Mesendoderm (in vitro differentiated cells): ENCODE measurements around the gene LRRC26.
"Not testable (repeated sequence)": the region's sequence is repeated elsewhere in the genome, so short reads cannot be mapped to it uniquely, and the experiment has no call there.

Experiments
- DNase-seq: peaks from one replicate; pipeline ENCODE4 v3.0.0; 2013
- H2AK5ac ChIP-seq: 2 replicates; pipeline ENCODE4 v1.6.1; 2013; ENCODE audit warnings: low read length, inconsistent platforms
- H2BK120ac ChIP-seq: 2 replicates; pipeline ENCODE4 v1.6.1; 2013; ENCODE audit warnings: low read depth, mild to moderate bottlenecking, low read length, moderate library complexity, mixed read lengths
- H2BK15ac ChIP-seq: replicated peaks from 2 replicates; pipeline ENCODE4 v1.6.1; 2013; ENCODE audit warnings: low read depth, mild to moderate bottlenecking, moderate library complexity
- H2BK5ac ChIP-seq: 2 replicates; pipeline ENCODE4 v1.6.1; 2013; ENCODE audit warnings: low read length, inconsistent platforms
- H3K18ac ChIP-seq: 2 replicates; pipeline ENCODE4 v1.6.1; 2013; ENCODE audit warnings: mild to moderate bottlenecking, low read length, mixed read lengths
- H3K23ac ChIP-seq: one replicate; pipeline ENCODE4 v1.6.1; 2013; ENCODE audit warnings: low read length
- H3K27ac ChIP-seq: 2 replicates; pipeline ENCODE4 v1.5.1; 2013; ENCODE audit warnings: low read depth, mild to moderate bottlenecking, inconsistent platforms, low read length, moderate library complexity
- H3K27me3 ChIP-seq: 2 replicates; pipeline ENCODE4 v1.6.1; 2013; ENCODE audit warnings: low read length, control low read depth, mild to moderate bottlenecking, inconsistent platforms; ENCODE audit not compliant: insufficient read depth, poor library complexity
- H3K36me3 ChIP-seq: 2 replicates; pipeline ENCODE4 v1.6.1; 2013; ENCODE audit warnings: low read length, inconsistent platforms; ENCODE audit not compliant: control insufficient read depth, insufficient read depth
- H3K4ac ChIP-seq: one replicate; pipeline ENCODE4 v1.6.1; 2013; ENCODE audit warnings: low read depth, mild to moderate bottlenecking, low read length, moderate library complexity
- H3K4me1 ChIP-seq: 2 replicates; pipeline ENCODE4 v1.6.1; 2013; ENCODE audit warnings: low read depth, low read length, inconsistent platforms; ENCODE audit not compliant: control insufficient read depth
- H3K4me2 ChIP-seq: 2 replicates; pipeline ENCODE4 v1.6.1; 2013; ENCODE audit warnings: low read length
- H3K4me3 ChIP-seq: 2 replicates; pipeline ENCODE4 v1.5.1; 2013; ENCODE audit warnings: mild to moderate bottlenecking, low read length
- H3K56ac ChIP-seq: one replicate; pipeline ENCODE4 v1.6.1; 2013; ENCODE audit warnings: low read length
- H3K79me1 ChIP-seq: 2 replicates; pipeline ENCODE4 v1.6.1; 2013; ENCODE audit warnings: low read length, inconsistent platforms
- H3K79me2 ChIP-seq: 2 replicates; pipeline ENCODE4 v1.6.1; 2013; ENCODE audit warnings: mild to moderate bottlenecking, low read length; ENCODE audit not compliant: control insufficient read depth, insufficient read depth
- H3K9ac ChIP-seq: 2 replicates; pipeline ENCODE4 v1.6.1; 2013; ENCODE audit warnings: low read length, inconsistent platforms
- H4K5ac ChIP-seq: one replicate; pipeline ENCODE4 v1.6.1; 2013; ENCODE audit warnings: low read length
- H4K8ac ChIP-seq: one replicate; pipeline ENCODE4 v1.6.1; 2013; ENCODE audit warnings: low read depth, mild to moderate bottlenecking, control low read depth, low read length, moderate library complexity
- WGBS: extraction: QIAGEN DNeasy Blood & Tissue Kit; methylation state at CpG from one replicate; pipeline ENCODE4 v1.1.7; 2013; ENCODE audit warnings: low lambda C conversion rate, missing lambda C conversion rate; ENCODE audit not compliant: insufficient coverage; ENCODE audit errors: extremely low coverage; 5-methylcytosine and 5-hydroxymethylcytosine counted together

LRRC26 gene

GRCh38 chr9:137138722-137139467 lies 31.0 kb downstream of the LRRC26 start, which contains the start of gene GRIN1:
GRIN1 (plus strand) TSS chr9:137139154; CDS start chr9:137139487, 333 bp downstream.
- Histone ChIP-seq H3K9ac (no peak within 1 kb of the TSS), H3K27ac (no peak within 1 kb of the TSS), H2BK120ac (no peak within 1 kb of the TSS), H3K36me3 (no peaks in the 10 kb centered on the region), H2BK15ac (no peak within 1 kb of the TSS), H3K4ac (no peak within 1 kb of the TSS), H3K79me1 (no peaks in the 10 kb centered on the region), H2AK5ac (no peak within 1 kb of the TSS), H2BK5ac (no peak within 1 kb of the TSS), H3K4me1 (no peaks in the 10 kb centered on the region), H3K56ac (no peak within 1 kb of the TSS), H3K4me3 (no peak within 1 kb of the TSS), H3K4me2 (no peak within 1 kb of the TSS), H4K5ac (no peak within 1 kb of the TSS), H3K79me2 (no peaks in the 10 kb centered on the region), H3K23ac (no peak within 1 kb of the TSS), H4K8ac (no peak within 1 kb of the TSS), H3K27me3 (peaks cover 18% of the 10 kb centered on the region), H3K18ac (no peak within 1 kb of the TSS)
- WGBS, result no CpG with 5 or more reads among the region's 104 CpGs
- peak; percentile 26 for DNase-seq

GRCh38 chr9:137138058-137138721 lies 31.7 kb downstream of the LRRC26 start:
- H4K8ac ChIP-seq, result no peak overlapping the region
- no peak overlapping the region for H2BK5ac ChIP-seq
- H2BK15ac ChIP-seq, result no peak overlapping the region
- no peak overlapping the region for H3K9ac ChIP-seq
- DNase-seq, result peak; percentile 74
- no peaks in the 10 kb centered on the region for H3K79me1 ChIP-seq
- no peaks in the 10 kb centered on the region for H3K79me2 ChIP-seq
- no peak overlapping the region for H3K18ac ChIP-seq
- no peak overlapping the region for H2AK5ac ChIP-seq
- no peak overlapping the region for H2BK120ac ChIP-seq
- no peaks in the 10 kb centered on the region for H3K36me3 ChIP-seq
- H3K27me3 ChIP-seq, result peaks cover 18% of the 10 kb centered on the region
- H3K23ac ChIP-seq, result no peak overlapping the region
- no peak overlapping the region for H3K56ac ChIP-seq
- no peak overlapping the region for H3K4me3 ChIP-seq
- no peak overlapping the region for H3K4me2 ChIP-seq
- no CpG with 5 or more reads among the region's 25 CpGs for WGBS
- no peaks in the 10 kb centered on the region for H3K4me1 ChIP-seq
- no peak overlapping the region for H4K5ac ChIP-seq
- no peak overlapping the region for H3K4ac ChIP-seq
- H3K27ac ChIP-seq, result no peak overlapping the region

GRCh38 chr9:137136881-137137607 lies 32.8 kb downstream of the LRRC26 start:
- H3K56ac ChIP-seq, result no peak overlapping the region
- H3K27me3 ChIP-seq, result peaks cover 18% of the 10 kb centered on the region
- no peak overlapping the region for H3K9ac ChIP-seq

GRCh38 chr9:137136261-137136880 lies 33.5 kb downstream of the LRRC26 start:
- Histone ChIP-seq H2BK15ac (no peak overlapping the region), H3K23ac (no peak overlapping the region), H3K79me2 (no peaks in the 10 kb centered on the region), H3K18ac (no peak overlapping the region), H3K27ac (no peak overlapping the region), H3K9ac (no peak overlapping the region), H3K4me1 (no peaks in the 10 kb centered on the region), H3K27me3 (peaks cover 18% of the 10 kb centered on the region), H2BK120ac (no peak overlapping the region), H3K56ac (no peak overlapping the region), H2BK5ac (no peak overlapping the region), H3K4ac (no peak overlapping the region), H4K5ac (no peak overlapping the region), H3K4me2 (no peak overlapping the region), H3K4me3 (no peak overlapping the region), H4K8ac (no peak overlapping the region), H2AK5ac (no peak overlapping the region), H3K36me3 (no peaks in the 10 kb centered on the region), H3K79me1 (no peaks in the 10 kb centered on the region)
- WGBS, result no CpG with 5 or more reads among the region's 27 CpGs
- no peak for DNase-seq

More at GRCh38 chr9:137136881-137137607, 32.8 kb downstream of the LRRC26 start:
- no peak overlapping the region for H3K4me3 ChIP-seq
- H3K27ac ChIP-seq, result no peak overlapping the region
- H3K4me2 ChIP-seq, result no peak overlapping the region
- no peaks in the 10 kb centered on the region for H3K36me3 ChIP-seq
- DNase-seq, result no peak
- H3K4me1 ChIP-seq, result no peaks in the 10 kb centered on the region
- H2BK120ac ChIP-seq, result no peak overlapping the region
- H3K4ac ChIP-seq, result no peak overlapping the region
- no peak overlapping the region for H3K18ac ChIP-seq
- no peaks in the 10 kb centered on the region for H3K79me1 ChIP-seq
- no peak overlapping the region for H4K8ac ChIP-seq
- H3K23ac ChIP-seq, result no peak overlapping the region
- no peak overlapping the region for H2AK5ac ChIP-seq
- H2BK15ac ChIP-seq, result no peak overlapping the region
- WGBS, result no CpG with 5 or more reads among the region's 23 CpGs
- no peak overlapping the region for H4K5ac ChIP-seq
- H2BK5ac ChIP-seq, result no peak overlapping the region
- H3K79me2 ChIP-seq, result no peaks in the 10 kb centered on the region

GRCh38 chr9:137135154-137135553 lies 34.7 kb downstream of the LRRC26 start:
- not testable (repeated sequence) for H4K5ac ChIP-seq, H3K27ac ChIP-seq, H3K4me3 ChIP-seq, H3K4me1 ChIP-seq, H3K79me1 ChIP-seq, H3K56ac ChIP-seq, H2BK5ac ChIP-seq, H3K4ac ChIP-seq, H3K9ac ChIP-seq, H3K36me3 ChIP-seq, H2BK120ac ChIP-seq, H3K4me2 ChIP-seq, H2BK15ac ChIP-seq, H3K18ac ChIP-seq, H3K23ac ChIP-seq, H4K8ac ChIP-seq, DNase-seq, H3K79me2 ChIP-seq, H2AK5ac ChIP-seq
- H3K27me3 ChIP-seq, result peaks cover 18% of the 10 kb centered on the region
- no CpG with 5 or more reads among the region's 9 CpGs for WGBS
